ENCODE data around the gene POMT2.

DNA sequence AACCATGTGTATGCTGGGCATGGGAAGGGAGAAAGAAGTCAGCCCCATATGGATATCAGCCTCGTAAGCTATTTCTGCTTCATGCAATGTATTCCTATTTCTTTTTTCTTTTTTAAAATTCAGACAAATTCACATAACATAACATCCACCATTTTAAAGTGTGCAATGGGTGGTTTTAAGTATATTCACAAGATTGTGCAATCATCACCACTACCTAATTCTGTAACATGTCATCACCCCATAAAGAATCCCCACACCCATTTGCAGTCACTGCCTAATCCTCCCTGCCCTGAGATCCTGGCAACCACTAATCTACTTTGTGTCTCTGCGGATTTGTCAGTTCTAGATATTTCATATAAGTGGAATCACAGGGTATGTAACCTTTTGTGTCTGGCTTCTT is 9.5 kb downstream of the POMT2 start:
- TF ChIP-seq, protein P1, sequence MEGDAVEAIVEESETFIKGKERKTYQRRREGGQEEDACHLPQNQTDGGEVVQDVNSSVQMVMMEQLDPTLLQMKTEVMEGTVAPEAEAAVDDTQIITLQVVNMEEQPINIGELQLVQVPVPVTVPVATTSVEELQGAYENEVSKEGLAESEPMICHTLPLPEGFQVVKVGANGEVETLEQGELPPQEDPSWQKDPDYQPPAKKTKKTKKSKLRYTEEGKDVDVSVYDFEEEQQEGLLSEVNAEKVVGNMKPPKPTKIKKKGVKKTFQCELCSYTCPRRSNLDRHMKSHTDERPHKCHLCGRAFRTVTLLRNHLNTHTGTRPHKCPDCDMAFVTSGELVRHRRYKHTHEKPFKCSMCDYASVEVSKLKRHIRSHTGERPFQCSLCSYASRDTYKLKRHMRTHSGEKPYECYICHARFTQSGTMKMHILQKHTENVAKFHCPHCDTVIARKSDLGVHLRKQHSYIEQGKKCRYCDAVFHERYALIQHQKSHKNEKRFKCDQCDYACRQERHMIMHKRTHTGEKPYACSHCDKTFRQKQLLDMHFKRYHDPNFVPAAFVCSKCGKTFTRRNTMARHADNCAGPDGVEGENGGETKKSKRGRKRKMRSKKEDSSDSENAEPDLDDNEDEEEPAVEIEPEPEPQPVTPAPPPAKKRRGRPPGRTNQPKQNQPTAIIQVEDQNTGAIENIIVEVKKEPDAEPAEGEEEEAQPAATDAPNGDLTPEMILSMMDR (IDR thresholded peaks at IDR 0.05) = no peak
- no peak for TF ChIP-seq POLR2A (IDR thresholded peaks at IDR 0.05)
- TF ChIP-seq EP300 (IDR thresholded peaks at IDR 0.05) = no peak
